Esophagus muscularis mucosa (tissue), 4 donors: ENCODE results near the gene SOX5. TPM values are rescaled to one million over a fixed set of nuclear protein-coding genes. Genes with fewer than 3 reads are reported as not detected.
A peak's percentile ranks its signal among the peaks of the same experiment; 100 is the strongest.

Experiments used
- DNase-seq: peaks from one replicate; pipeline ENCODE4 v3.0.0-alpha.2; 2017; ENCODE audit errors: extremely low spot score
- H3K27ac ChIP-seq, 4 donors: fragments of 200-600 bp; sonication (generic); replicated peaks in 1 of 4; 1 replicate in 3 of 4; 2 replicates in 1 of 4; pipeline ENCODE4 v1.5.1; 2016 to 2019; ENCODE audit warnings: mild to moderate bottlenecking in 1 of 4
- H3K27me3 ChIP-seq, 4 donors: fragments of 200-600 bp; sonication (generic); one replicate each; pipeline versions ENCODE4 v1.5.1 to v1.6.0; 2016 to 2019
- H3K36me3 ChIP-seq, 4 donors: fragments of 200-600 bp; sonication (generic); one replicate each; pipeline ENCODE4 v1.5.1; 2016 to 2019
- H3K4me1 ChIP-seq, 4 donors: fragments of 200-600 bp; sonication (generic); one replicate each; pipeline ENCODE4 v1.5.1; 2016 to 2019
- H3K4me3 ChIP-seq, 4 donors: fragments of 200-600 bp; sonication (generic); 1 replicate in 2 of 4; 2 replicates in 2 of 4; pipeline ENCODE4 v1.5.1; 2016 to 2019; ENCODE audit warnings: mild to moderate bottlenecking in 4 of 4, moderate library complexity in 1 of 4
- H3K9me3 ChIP-seq, 4 donors: fragments of 200-600 bp; sonication (generic); 1 replicate in 3 of 4; 2 replicates in 1 of 4; pipeline ENCODE4 v1.5.1; 2016 to 2019
- EP300 ChIP-seq: sonication (generic); formaldehyde crosslinking; IDR thresholded peaks from one replicate; pipeline ENCODE4 v1.6.1; 2017; ENCODE audit warnings: antibody characterized with exemption
- POLR2A ChIP-seq: fragments of 450-650 bp; IDR thresholded peaks from one replicate; pipeline ENCODE4 v1.6.1; 2017; ENCODE audit warnings: antibody characterized with exemption, moderate library complexity, mild to moderate bottlenecking, low read depth
- POLR2AphosphoS5 ChIP-seq, 2 donors: sonication (generic); formaldehyde crosslinking; IDR thresholded peaks; one replicate each; pipeline ENCODE4 v1.6.1; 2017; ENCODE audit warnings: antibody characterized with exemption in 2 of 2
- WGBS: methylation state at CpG from one replicate; pipeline ENCODE4 v1.1.5; 2018; 5-methylcytosine and 5-hydroxymethylcytosine counted together
- intact Hi-C: fragments of 100-400 bp; cut with DNase I; formaldehyde crosslinking; loops from one replicate; pipeline ENCODE4 v1.15.1; 2023
- total RNA-seq, 4 donors: library from RNA; depleted of rRNA; stranded (reverse); fragments of >200 nt; gene quantifications; one replicate each; pipeline versions ENCODE4 v1.1.0 to v1.2.1, GENCODE V29; 2016
- TF ChIP-seq, protein P1 (sequence below), 3 experiments: fragments of 200-600 bp in 2 of 3; fragments of 450-650 bp in 1 of 3; sonication (generic) in 2 of 3; IDR thresholded peaks; one replicate each; pipeline ENCODE4 v1.5.1; 2017 to 2019; ENCODE audit warnings: antibody characterized with exemption in 3 of 3, mild to moderate bottlenecking in 2 of 3, moderate library complexity in 1 of 3

SOX5 gene
- total RNA-seq, 4 donors from 2014 or later = 7.1 to 11.6 (median 8.8) TPM

DNA sequence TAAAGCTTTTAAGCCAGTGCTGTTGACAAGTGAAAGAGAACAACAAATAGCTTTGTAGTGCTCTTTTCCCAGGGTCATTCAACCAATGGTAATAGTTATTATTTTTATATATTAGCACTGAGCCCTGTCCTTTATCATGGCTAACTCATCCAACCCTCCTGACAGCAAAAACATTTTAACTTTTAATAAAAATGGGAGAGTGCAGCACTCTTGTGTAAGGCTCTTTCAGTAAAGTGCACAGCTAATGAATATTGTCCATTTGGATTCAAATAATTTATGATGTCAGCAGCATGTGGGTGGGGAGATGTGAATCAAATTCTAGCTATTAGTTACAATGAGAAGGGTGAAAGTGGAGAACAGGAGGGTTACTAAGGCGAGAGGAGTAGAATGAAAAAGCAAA, 185.7 kb downstream of the SOX5 start:
- no peak for TF ChIP-seq POLR2AphosphoS5 (IDR thresholded peaks at IDR 0.05)
- TF ChIP-seq EP300 = no peak
- TF ChIP-seq, protein P1, sequence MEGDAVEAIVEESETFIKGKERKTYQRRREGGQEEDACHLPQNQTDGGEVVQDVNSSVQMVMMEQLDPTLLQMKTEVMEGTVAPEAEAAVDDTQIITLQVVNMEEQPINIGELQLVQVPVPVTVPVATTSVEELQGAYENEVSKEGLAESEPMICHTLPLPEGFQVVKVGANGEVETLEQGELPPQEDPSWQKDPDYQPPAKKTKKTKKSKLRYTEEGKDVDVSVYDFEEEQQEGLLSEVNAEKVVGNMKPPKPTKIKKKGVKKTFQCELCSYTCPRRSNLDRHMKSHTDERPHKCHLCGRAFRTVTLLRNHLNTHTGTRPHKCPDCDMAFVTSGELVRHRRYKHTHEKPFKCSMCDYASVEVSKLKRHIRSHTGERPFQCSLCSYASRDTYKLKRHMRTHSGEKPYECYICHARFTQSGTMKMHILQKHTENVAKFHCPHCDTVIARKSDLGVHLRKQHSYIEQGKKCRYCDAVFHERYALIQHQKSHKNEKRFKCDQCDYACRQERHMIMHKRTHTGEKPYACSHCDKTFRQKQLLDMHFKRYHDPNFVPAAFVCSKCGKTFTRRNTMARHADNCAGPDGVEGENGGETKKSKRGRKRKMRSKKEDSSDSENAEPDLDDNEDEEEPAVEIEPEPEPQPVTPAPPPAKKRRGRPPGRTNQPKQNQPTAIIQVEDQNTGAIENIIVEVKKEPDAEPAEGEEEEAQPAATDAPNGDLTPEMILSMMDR (IDR thresholded peaks at IDR 0.05) = no peak
- no peak for TF ChIP-seq POLR2A
- Histone ChIP-seq H3K27me3 (no peaks in the 10 kb centered on the region), H3K9me3 (no peaks in the 10 kb centered on the region), H3K4me3 (no peak overlapping the region), H3K36me3 (no peaks in the 10 kb centered on the region), H3K27ac (no peak overlapping the region), H3K4me1 (peaks cover 0 to 9% (median 0%) of the 10 kb centered on the region in 4 donors)
- intact Hi-C loops = no loop called here
- 90% methylated on average over 1 of the region's 1 CpG for WGBS
- DNase-seq = no peak

DNA sequence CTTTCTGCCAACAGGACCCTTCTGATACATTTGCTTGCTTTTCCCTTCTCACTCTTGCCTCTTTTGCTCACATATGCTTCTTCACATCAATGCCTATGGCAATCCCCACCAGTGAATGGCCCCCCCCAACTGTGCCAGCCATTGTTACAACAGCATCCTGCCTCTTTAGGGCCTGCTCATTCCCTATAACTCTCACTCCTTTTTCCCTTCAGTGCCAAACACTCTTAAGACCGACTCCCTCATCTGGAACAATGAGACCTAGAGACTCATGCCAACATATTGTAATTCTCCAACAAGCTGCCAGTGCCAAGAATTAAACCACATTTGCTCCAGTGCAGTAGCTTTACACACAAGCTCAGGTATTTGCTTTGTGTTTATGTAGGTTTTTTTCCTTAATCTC, 189.0 kb downstream of the SOX5 start:
- H3K4me3 ChIP-seq = no peak overlapping the region
- peaks cover 0 to 9% (median 0%) of the 10 kb centered on the region in 4 donors for H3K4me1 ChIP-seq
- H3K36me3 ChIP-seq = no peaks in the 10 kb centered on the region
- TF ChIP-seq, protein P1 (IDR thresholded peaks at IDR 0.05) = no peak
- TF ChIP-seq POLR2AphosphoS5 (IDR thresholded peaks at IDR 0.05) = no peak
- no peak for TF ChIP-seq EP300
- no peak for TF ChIP-seq POLR2A
- H3K27ac ChIP-seq = peak overlapping the region in 1 of 4 donors; percentile 10
- no peaks in the 10 kb centered on the region for H3K27me3 ChIP-seq
- WGBS = 30% methylated on average over 1 of the region's 1 CpG
- intact Hi-C loops = no loop called here
- no peak for DNase-seq
- H3K9me3 ChIP-seq = no peaks in the 10 kb centered on the region

DNA sequence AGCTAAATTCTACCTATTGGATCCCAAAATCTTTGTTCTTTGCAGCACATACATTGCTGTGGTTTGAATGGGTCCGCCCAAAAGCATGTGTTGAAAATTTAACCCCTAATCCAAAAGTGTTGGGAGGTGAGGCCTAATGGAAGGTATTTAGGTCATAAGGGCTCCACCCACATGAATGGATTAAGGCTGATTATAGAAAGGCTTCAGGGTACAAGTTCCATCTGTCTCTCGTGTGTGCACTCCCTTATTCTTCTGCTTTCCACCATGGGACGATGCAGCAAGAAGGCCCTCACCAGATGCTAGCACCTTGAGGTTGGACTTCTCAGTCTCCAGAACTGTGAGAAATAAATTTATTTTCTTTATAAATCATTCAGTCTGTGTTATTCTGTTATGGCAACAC, 190.9 kb downstream of the SOX5 start:
- Histone ChIP-seq H3K27me3 (no peaks in the 10 kb centered on the region), H3K4me3 (no peak overlapping the region), H3K27ac (no peak overlapping the region), H3K4me1 (peaks cover 0 to 9% (median 0%) of the 10 kb centered on the region in 4 donors), H3K36me3 (no peaks in the 10 kb centered on the region), H3K9me3 (no peaks in the 10 kb centered on the region)
- intact Hi-C loops = no loop called here
- no peak for DNase-seq
- TF ChIP-seq POLR2A = no peak
- no peak for TF ChIP-seq EP300
- TF ChIP-seq, protein P1 (IDR thresholded peaks at IDR 0.05) = no peak
- no peak for TF ChIP-seq POLR2AphosphoS5 (IDR thresholded peaks at IDR 0.05)
- 99% methylated on average over 3 of the region's 3 CpGs for WGBS

DNA sequence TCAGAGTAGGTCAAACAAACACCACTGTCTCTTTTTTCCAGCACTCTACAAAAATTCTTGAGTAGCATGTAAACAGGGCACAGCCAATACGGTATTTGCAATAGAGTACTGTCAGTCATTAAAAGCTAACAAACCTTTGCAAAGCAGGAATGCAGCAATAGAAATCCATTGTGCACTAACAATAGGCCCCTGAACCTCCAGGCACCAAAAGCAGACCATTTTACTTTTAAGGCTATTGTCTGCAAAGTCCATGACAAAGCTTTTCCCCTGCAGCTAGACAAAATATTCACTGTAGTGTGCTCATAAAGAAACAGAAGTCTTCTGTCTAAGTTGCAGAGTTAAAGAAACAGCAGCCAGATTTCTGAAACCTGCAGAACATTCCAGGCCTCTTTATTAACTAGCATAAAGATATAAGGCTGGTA, 191.9 kb downstream of the SOX5 start:
- Histone ChIP-seq H3K4me1 (peaks cover 0 to 9% (median 0%) of the 10 kb centered on the region in 4 donors), H3K9me3 (no peaks in the 10 kb centered on the region), H3K27ac (no peak overlapping the region), H3K27me3 (no peaks in the 10 kb centered on the region), H3K4me3 (no peak overlapping the region), H3K36me3 (no peaks in the 10 kb centered on the region)
- no peak for TF ChIP-seq EP300
- TF ChIP-seq POLR2A = no peak
- TF ChIP-seq, protein P1 (IDR thresholded peaks at IDR 0.05) = no peak
- no peak for TF ChIP-seq POLR2AphosphoS5 (IDR thresholded peaks at IDR 0.05)
- DNase-seq = no peak
- intact Hi-C loops = no loop called here
- WGBS = 63% methylated on average over 1 of the region's 1 CpG

DNA sequence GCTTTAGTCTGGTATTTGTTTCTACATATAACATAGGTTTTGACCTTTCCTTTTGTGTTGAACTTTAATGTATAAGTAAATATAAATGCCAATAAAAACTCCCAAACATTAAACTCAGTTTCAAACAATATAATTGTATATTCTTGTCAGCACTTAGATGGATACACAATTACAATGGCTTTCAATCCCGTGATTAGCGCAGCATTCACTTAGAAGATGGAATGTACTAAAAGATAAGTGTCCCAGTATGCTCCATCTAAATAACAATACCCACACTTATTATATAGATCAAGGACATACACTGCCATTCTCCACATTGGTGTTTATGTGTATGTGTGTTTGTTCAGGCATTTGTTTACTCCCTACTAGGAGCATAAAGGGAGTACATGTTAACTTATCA, 193.1 kb downstream of the SOX5 start:
- H3K4me3 ChIP-seq = no peak overlapping the region
- no peak for TF ChIP-seq POLR2AphosphoS5 (IDR thresholded peaks at IDR 0.05)
- no peak for TF ChIP-seq POLR2A
- TF ChIP-seq, protein P1 (IDR thresholded peaks at IDR 0.05) = no peak
- TF ChIP-seq EP300 = no peak
- DNase-seq = no peak
- H3K27ac ChIP-seq = no peak overlapping the region
- H3K4me1 ChIP-seq = peaks cover 0 to 9% (median 0%) of the 10 kb centered on the region in 4 donors
- no peaks in the 10 kb centered on the region for H3K36me3 ChIP-seq
- no peaks in the 10 kb centered on the region for H3K27me3 ChIP-seq
- intact Hi-C loops = no loop called here
- H3K9me3 ChIP-seq = no peaks in the 10 kb centered on the region
- WGBS = 100% methylated on average over 2 of the region's 2 CpGs
